H1 (cell line): ENCODE measurements around the gene ZNF620.

ENCODE experiments used
- EGR1 ChIP-seq: IDR thresholded peaks from 2 replicates; pipeline ENCODE4 v1.6.1; 2011; ENCODE audit warnings: low read depth, low read length, borderline replicate concordance
- EP300 ChIP-seq, 2 experiments: IDR thresholded peaks; 1 replicate in 1 of 2; 2 replicates in 1 of 2; pipeline ENCODE4 v1.6.1; 2011 to 2012; ENCODE audit warnings: low read depth in 2 of 2, low read length in 2 of 2, mild to moderate bottlenecking in 2 of 2, borderline replicate concordance in 1 of 2, inconsistent platforms in 1 of 2, moderate library complexity in 1 of 2
- FOSL1 ChIP-seq: IDR thresholded peaks from 2 replicates; pipeline ENCODE4 v1.6.1; 2011; ENCODE audit warnings: mild to moderate bottlenecking, low read depth, low read length, moderate library complexity; ENCODE audit not compliant: insufficient read depth
- GTF2F1 ChIP-seq: IDR thresholded peaks from 2 replicates; pipeline ENCODE4 v1.6.1; 2012; ENCODE audit warnings: low read depth, low read length, improper control_type of control experiment, borderline replicate concordance
- HDAC2 ChIP-seq, 2 experiments: fragments of 300-600 bp in 1 of 2; sonication (generic) in 1 of 2; IDR thresholded peaks; 2 replicates each; pipeline ENCODE4 v1.6.1; 2011 to 2012; ENCODE audit warnings: low read depth in 2 of 2, low read length in 2 of 2, mild to moderate bottlenecking in 2 of 2, moderate library complexity in 2 of 2, borderline replicate concordance in 1 of 2, inconsistent platforms in 1 of 2
- KDM5A ChIP-seq: fragments of 200-600 bp; IDR thresholded peaks from 2 replicates; pipeline ENCODE4 v1.7.1; 2012; ENCODE audit warnings: mild to moderate bottlenecking, low read length, inconsistent platforms, mixed read lengths
- NANOG ChIP-seq: IDR thresholded peaks from 2 replicates; pipeline ENCODE4 v1.6.1; 2011; ENCODE audit warnings: low read length, low read depth, mild to moderate bottlenecking, inconsistent platforms; ENCODE audit not compliant: insufficient read depth, poor library complexity, severe bottlenecking
- POLR2AphosphoS5 ChIP-seq: IDR thresholded peaks from 2 replicates; pipeline ENCODE4 v1.6.1; 2011; ENCODE audit warnings: low read depth, low read length
- RAD21 ChIP-seq, 2 experiments: IDR thresholded peaks in 1 of 2; conservative IDR thresholded peaks in 1 of 2; 2 replicates each; pipeline ENCODE4 v1.6.1; 2011; ENCODE audit warnings: low read depth in 2 of 2, low read length in 2 of 2, improper control_type of control experiment in 1 of 2, inconsistent platforms in 1 of 2, mild to moderate bottlenecking in 1 of 2, moderate library complexity in 1 of 2
- TF ChIP-seq, protein P1 (sequence below), 3 experiments: IDR thresholded peaks; 1 replicate in 2 of 3; 2 replicates in 1 of 3; pipeline versions ENCODE4 v1.5.1 to v1.6.1; 2011; ENCODE audit warnings: low read length in 3 of 3, mild to moderate bottlenecking in 3 of 3, inconsistent platforms in 2 of 3, low read depth in 1 of 3, moderate library complexity in 1 of 3; ENCODE audit not compliant: insufficient read depth in 1 of 3; ENCODE audit errors: control extremely low read depth in 1 of 3
- TF ChIP-seq, protein P2 (sequence below): IDR thresholded peaks from 2 replicates; pipeline ENCODE4 v1.6.1; 2011; ENCODE audit warnings: low read length, improper control_type of control experiment

DNA sequence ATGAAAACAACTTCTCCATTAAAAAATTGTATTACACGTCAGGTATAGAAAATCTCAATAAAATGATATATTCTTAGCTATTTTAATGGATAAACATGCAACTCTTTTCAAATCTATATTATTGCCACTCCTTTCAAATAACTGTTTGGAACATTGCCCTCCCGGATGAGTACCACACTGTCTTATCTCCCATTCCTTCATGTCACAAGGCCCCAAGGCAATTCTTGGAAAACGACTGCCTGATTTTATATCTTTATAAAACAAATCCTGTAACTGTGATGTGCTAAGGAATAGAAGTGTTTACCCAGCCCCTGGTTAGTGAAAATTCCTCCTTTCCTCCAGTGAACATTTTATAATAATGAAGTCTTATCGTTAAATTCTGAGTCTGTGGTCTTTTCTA is 35.1 kb upstream of the ZNF620 start:
- TF ChIP-seq EP300 (IDR thresholded peaks at IDR 0.05; ENCODE audit: borderline replicate concordance in 1 of 2, low read depth in 2 of 2, low read length in 2 of 2): no peak
- TF ChIP-seq KDM5A: no peak
- TF ChIP-seq POLR2AphosphoS5: no peak
- TF ChIP-seq, protein P1, sequence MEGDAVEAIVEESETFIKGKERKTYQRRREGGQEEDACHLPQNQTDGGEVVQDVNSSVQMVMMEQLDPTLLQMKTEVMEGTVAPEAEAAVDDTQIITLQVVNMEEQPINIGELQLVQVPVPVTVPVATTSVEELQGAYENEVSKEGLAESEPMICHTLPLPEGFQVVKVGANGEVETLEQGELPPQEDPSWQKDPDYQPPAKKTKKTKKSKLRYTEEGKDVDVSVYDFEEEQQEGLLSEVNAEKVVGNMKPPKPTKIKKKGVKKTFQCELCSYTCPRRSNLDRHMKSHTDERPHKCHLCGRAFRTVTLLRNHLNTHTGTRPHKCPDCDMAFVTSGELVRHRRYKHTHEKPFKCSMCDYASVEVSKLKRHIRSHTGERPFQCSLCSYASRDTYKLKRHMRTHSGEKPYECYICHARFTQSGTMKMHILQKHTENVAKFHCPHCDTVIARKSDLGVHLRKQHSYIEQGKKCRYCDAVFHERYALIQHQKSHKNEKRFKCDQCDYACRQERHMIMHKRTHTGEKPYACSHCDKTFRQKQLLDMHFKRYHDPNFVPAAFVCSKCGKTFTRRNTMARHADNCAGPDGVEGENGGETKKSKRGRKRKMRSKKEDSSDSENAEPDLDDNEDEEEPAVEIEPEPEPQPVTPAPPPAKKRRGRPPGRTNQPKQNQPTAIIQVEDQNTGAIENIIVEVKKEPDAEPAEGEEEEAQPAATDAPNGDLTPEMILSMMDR (IDR thresholded peaks at IDR 0.05; ENCODE audit: control extremely low read depth in 1 of 3, insufficient read depth in 1 of 3, low read depth in 1 of 3, low read length in 3 of 3): no peak
- TF ChIP-seq EGR1: no peak
- TF ChIP-seq RAD21 (IDR thresholded peaks at IDR 0.05 in 1 of 2, conservative IDR thresholded peaks at IDR 0.05 in 1 of 2; ENCODE audit: low read depth in 2 of 2, low read length in 2 of 2): no peak
- TF ChIP-seq FOSL1: no peak
- no peak for TF ChIP-seq NANOG
- TF ChIP-seq HDAC2 (IDR thresholded peaks at IDR 0.05; ENCODE audit: borderline replicate concordance in 1 of 2, low read depth in 2 of 2, low read length in 2 of 2): no peak
- TF ChIP-seq GTF2F1: no peak
- TF ChIP-seq, protein P2, sequence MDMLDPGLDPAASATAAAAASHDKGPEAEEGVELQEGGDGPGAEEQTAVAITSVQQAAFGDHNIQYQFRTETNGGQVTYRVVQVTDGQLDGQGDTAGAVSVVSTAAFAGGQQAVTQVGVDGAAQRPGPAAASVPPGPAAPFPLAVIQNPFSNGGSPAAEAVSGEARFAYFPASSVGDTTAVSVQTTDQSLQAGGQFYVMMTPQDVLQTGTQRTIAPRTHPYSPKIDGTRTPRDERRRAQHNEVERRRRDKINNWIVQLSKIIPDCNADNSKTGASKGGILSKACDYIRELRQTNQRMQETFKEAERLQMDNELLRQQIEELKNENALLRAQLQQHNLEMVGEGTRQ: no peak
